Naive thymus-derived CD8-positive, alpha-beta T cell (primary cell): ENCODE data around the gene SORCS3. TPM values are rescaled to one million over a fixed set of nuclear protein-coding genes. Genes with fewer than 3 reads are reported as not detected.

Experiments
- ATAC-seq, 2 donors: fragments of 150-1000 bp; cut with Tn5 transposase in 1 of 2; sonication (Bioruptor Pico), chemical (Tn5 transposase) in 1 of 2; 1 replicate in 1 of 2; 2 replicates in 1 of 2; pipeline ENCODE4 v1.10.0; 2021; ENCODE audit warnings: mild to moderate bottlenecking in 2 of 2, moderate library complexity in 2 of 2
- POLR2A ChIA-PET: fragments of 350-600 bp; sonication (Branson Sonifier 250); formaldehyde crosslinking; loops from one replicate; lab custom pipeline; 2021; ENCODE audit warnings: antibody characterized with exemption; lab: Charles Lee
- DNase-seq, 10 donors: peaks; one replicate each; pipeline versions ENCODE4 v3.0.0 to v3.0.0-alpha.2; 2020 to 2022
- H3K27ac Mint-ChIP-seq, 10 donors: one replicate each; pipeline ENCODE4 v1.8.0; 2020 to 2022; ENCODE audit warnings: mild to moderate bottlenecking in 10 of 10, mixed read lengths in 10 of 10, moderate library complexity in 4 of 10, inconsistent platforms in 1 of 10
- H3K27me3 Mint-ChIP-seq, 5 donors: one replicate each; pipeline ENCODE4 v1.8.0; 2021 to 2022; ENCODE audit warnings: mixed read lengths in 5 of 5
- H3K36me3 Mint-ChIP-seq, 3 donors: one replicate each; pipeline ENCODE4 v1.8.0; 2020 to 2022; ENCODE audit warnings: mixed read lengths in 3 of 3, mild to moderate bottlenecking in 2 of 3, inconsistent platforms in 1 of 3
- H3K4me1 Mint-ChIP-seq, 4 donors: one replicate each; pipeline ENCODE4 v1.8.0; 2021 to 2022; ENCODE audit warnings: mixed read lengths in 4 of 4
- H3K4me3 Mint-ChIP-seq, 10 donors: one replicate each; pipeline ENCODE4 v1.8.0; 2020 to 2022; ENCODE audit warnings: mild to moderate bottlenecking in 10 of 10, mixed read lengths in 10 of 10, moderate library complexity in 6 of 10, inconsistent platforms in 1 of 10
- H3K9me3 Mint-ChIP-seq, 9 donors: one replicate each; pipeline ENCODE4 v1.8.0; 2020 to 2022; ENCODE audit warnings: mixed read lengths in 9 of 9, mild to moderate bottlenecking in 3 of 9, inconsistent platforms in 1 of 9, moderate library complexity in 1 of 9
- polyA plus RNA-seq, 3 donors: library from polyadenylated mRNA; unstranded; fragments of 300-500 nt; fragmentation: Illumina TruSeq; gene quantifications; one replicate each; pipeline ENCODE4 v1.2.3, GENCODE V29; 2021
- total RNA-seq, 8 experiments: library from RNA in 2 of 8; stranded (reverse) in 2 of 8; gene quantifications; one replicate each; pipeline ENCODE4 v1.2.3 and lab custom pipeline; 2021 to 2026

SORCS3 gene
- total and polyA plus RNA-seq, 5 experiments from 2014 or later: 0.15 to 0.19 TPM; not detected in 3

DNA sequence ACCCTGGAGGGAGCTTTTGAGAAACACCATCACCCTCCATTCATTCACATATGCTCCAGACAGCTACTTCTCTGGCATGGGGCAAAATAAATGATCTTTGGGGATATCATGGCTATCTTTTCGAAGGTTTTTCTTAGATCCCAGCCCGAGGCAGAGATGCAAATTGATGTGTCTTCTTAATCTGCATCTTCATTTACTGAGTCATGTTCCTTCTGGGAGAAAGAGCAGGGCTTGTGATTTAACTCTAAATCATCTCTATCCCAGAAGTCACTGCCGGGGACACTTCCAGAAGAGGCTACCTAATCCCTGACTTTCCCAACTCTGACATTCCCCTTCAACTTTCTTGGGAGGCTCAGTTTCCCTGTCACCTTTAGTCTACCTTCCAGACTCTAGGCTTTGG is 90.1 kb downstream of the SORCS3 start:
- POLR2A ChIA-PET: no interaction called here
- DNase-seq (no peak), ATAC-seq (no peak)
- H3K27me3 Mint-ChIP-seq: peaks cover 4 to 59% (median 14%) of the 10 kb centered on the region in 5 donors
- no peaks in the 10 kb centered on the region for H3K36me3 Mint-ChIP-seq
- H3K27ac Mint-ChIP-seq: no peak overlapping the region
- no peak overlapping the region for H3K4me3 Mint-ChIP-seq
- H3K4me1 Mint-ChIP-seq: no peaks in the 10 kb centered on the region
- H3K9me3 Mint-ChIP-seq: peaks cover 0 to 8% (median 0%) of the 10 kb centered on the region in 9 donors

DNA sequence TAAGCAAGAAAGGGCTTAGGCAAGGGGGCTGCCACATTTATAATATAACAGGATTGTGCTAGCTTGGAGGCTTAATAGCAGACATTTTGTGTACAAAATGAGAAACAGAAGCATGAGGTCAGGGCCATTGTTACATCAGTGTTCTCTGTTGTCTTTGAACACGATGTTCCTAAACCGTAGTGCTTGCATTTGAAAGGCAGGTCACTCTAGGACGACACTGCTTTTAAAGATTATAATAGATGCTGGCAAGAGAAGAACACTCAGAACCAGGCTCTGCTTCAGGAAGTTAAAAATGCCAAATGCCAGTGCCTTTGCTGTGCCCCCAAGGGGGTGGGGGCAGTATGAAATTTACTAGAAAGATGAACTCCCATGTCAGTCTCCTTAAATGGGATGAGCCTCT is 91.1 kb downstream of the SORCS3 start:
- ATAC-seq (no peak), DNase-seq (no peak)
- Mint-ChIP-seq H3K4me3 (no peak overlapping the region), H3K9me3 (peaks cover 0 to 4% (median 0%) of the 10 kb centered on the region in 9 donors), H3K27me3 (peaks cover 4 to 51% (median 14%) of the 10 kb centered on the region in 5 donors), H3K27ac (no peak overlapping the region), H3K4me1 (no peaks in the 10 kb centered on the region), H3K36me3 (no peaks in the 10 kb centered on the region)
- POLR2A ChIA-PET: no interaction called here

- no peak for ATAC-seq
- Mint-ChIP-seq H3K27ac (no peak overlapping the region), H3K27me3 (peaks cover under 1 to 35% (median 13%) of the 10 kb centered on the region in 5 donors), H3K9me3 (no peaks in the 10 kb centered on the region), H3K36me3 (no peaks in the 10 kb centered on the region), H3K4me1 (no peaks in the 10 kb centered on the region), H3K4me3 (no peak overlapping the region)
- POLR2A ChIA-PET: no interaction called here
- no peak for DNase-seq
Observed at GRCh38 chr10:104734433-104734832, 93.3 kb downstream of the SORCS3 start.

DNA sequence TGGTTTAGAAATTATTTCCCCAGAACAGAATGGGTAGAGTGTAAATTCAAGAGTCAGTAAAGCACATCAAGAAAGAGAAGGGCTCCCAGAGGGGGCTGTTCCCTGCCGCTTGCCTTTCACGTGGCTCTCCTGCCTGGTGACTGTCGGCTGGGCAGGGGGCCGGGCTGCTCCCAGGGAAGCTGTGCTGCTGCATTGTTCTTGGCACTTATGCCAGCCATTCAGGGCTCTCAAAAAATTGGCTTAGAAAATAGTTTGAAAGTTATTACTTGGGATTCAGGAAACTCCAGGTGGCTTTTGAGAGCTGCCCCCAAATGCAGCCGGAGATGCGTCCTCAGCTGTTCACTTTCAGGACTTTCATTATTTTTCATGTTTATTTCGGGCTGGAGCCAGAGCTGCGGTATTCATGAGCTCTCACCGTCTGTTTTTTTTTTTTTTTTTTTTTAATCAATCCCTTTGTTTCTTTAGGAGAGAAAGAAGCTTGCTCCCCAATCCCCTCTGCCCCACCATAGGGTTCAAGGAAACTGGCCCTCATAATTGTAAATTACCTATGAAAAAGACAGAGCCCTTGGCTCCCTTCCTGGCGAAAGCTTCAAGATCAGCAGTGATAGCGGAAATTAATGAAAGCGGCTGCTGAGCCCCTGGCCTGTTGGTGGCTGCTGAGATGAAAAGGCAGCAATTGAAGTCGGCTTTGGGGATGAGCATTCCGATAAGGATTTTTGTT is 94.1 kb downstream of the SORCS3 start:
- no peak for ATAC-seq
- Mint-ChIP-seq H3K4me3 (no peak overlapping the region), H3K27me3 (peaks cover 0 to 32% (median 13%) of the 10 kb centered on the region in 5 donors), H3K36me3 (no peaks in the 10 kb centered on the region), H3K27ac (no peak overlapping the region), H3K4me1 (no peaks in the 10 kb centered on the region), H3K9me3 (no peaks in the 10 kb centered on the region)
- DNase-seq: no peak
- POLR2A ChIA-PET: no interaction called here

DNA sequence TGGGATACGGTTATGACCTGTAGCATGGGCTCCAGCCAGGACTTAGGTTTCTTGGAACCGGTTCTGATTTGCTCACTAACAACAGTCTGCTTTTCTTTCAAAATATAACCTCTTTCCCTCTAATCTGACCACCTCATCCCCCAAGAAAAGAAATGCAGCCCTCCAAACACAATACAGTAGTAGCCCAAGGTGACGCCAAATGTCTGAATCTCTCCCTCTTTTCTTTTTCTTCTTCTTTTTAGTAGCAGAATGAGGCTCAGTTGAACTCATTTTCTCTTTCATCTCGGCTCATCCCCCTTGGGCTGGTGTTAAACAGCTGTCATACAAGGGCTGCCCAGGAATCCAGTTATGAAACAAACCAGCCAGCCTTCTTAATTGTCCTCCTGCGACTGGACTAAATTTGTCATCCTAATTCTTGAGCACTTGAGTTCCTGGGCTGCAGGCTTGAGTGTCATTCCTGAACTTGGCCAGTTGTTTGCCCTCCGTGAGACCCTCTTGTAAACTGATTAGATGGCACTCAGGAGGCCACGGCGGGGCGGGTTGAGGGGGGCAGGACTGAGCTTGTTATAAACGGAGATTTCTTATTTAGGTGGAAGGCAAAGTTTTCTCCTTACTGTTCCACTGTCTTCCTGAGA is 94.8 kb downstream of the SORCS3 start:
- H3K36me3 Mint-ChIP-seq: no peaks in the 10 kb centered on the region
- H3K4me3 Mint-ChIP-seq: no peak overlapping the region
- no peaks in the 10 kb centered on the region for H3K9me3 Mint-ChIP-seq
- DNase-seq (no peak), ATAC-seq (no peak)
- H3K27me3 Mint-ChIP-seq: peaks cover 0 to 32% (median 10%) of the 10 kb centered on the region in 5 donors
- POLR2A ChIA-PET: no interaction called here
- H3K4me1 Mint-ChIP-seq: no peaks in the 10 kb centered on the region
- peak overlapping the region in 1 of 10 donors; percentile 36 for H3K27ac Mint-ChIP-seq

GRCh38 chr10:104741127-104741526 is 100.0 kb downstream of the SORCS3 start:
- no peaks in the 10 kb centered on the region for H3K4me1 Mint-ChIP-seq

DNA sequence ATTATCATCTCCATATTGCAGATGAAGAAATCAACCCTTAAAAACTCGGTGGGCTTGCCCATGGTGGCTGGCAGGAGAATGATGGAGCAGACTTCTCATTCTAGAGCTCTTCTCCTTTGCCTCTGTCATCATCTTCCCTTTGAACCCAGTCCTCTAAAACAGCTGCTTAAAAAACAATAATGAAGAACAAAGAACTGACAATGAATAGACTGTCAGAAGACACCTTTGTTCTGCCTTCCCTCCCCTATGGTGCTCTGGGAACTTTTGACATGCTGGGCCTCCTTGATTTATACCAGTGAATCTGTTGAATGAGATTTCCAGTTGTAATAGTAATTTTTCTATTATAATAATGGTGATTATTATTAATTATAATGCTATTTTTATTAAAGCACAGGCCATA is 103.0 kb downstream of the SORCS3 start:
- H3K4me1 Mint-ChIP-seq: no peaks in the 10 kb centered on the region
- peaks cover 0 to 3% (median 0%) of the 10 kb centered on the region in 9 donors for H3K9me3 Mint-ChIP-seq
- peaks cover 3 to 37% (median 13%) of the 10 kb centered on the region in 5 donors for H3K27me3 Mint-ChIP-seq
- H3K36me3 Mint-ChIP-seq: no peaks in the 10 kb centered on the region
- DNase-seq (no peak), ATAC-seq (no peak)
- H3K4me3 Mint-ChIP-seq: no peak overlapping the region
- POLR2A ChIA-PET: no interaction called here
- no peak overlapping the region for H3K27ac Mint-ChIP-seq

More at GRCh38 chr10:104741127-104741526, 100.0 kb downstream of the SORCS3 start:
- POLR2A ChIA-PET: no interaction called here
- H3K27me3 Mint-ChIP-seq: peaks cover 1 to 29% (median 10%) of the 10 kb centered on the region in 5 donors
- no peaks in the 10 kb centered on the region for H3K9me3 Mint-ChIP-seq
- ATAC-seq (no peak), DNase-seq (no peak)
- H3K27ac Mint-ChIP-seq: no peak overlapping the region
- no peak overlapping the region for H3K4me3 Mint-ChIP-seq
- no peaks in the 10 kb centered on the region for H3K36me3 Mint-ChIP-seq

DNA sequence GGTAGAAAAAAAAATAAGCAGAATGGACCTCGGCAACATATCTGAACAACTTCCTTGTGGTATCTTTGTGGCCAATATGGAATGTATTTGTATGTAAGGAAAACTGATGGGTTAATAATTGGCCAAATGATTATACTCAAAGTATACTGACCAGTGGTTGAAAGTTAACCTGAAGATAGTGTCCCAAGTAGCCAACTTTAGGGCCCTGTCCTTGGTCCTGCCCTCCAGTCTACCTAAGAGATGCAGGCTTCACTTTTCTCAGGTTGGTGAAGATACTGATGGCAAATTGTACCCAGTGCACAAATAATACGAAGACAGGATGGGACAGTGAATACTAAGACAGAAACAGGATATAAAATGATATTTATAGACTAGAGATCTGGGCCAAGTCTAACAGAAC is 109.2 kb downstream of the SORCS3 start:
- ATAC-seq: no peak
- DNase-seq: no peak
- no peaks in the 10 kb centered on the region for H3K36me3 Mint-ChIP-seq
- peaks cover 2 to 12% (median 9%) of the 10 kb centered on the region in 5 donors for H3K27me3 Mint-ChIP-seq
- H3K4me1 Mint-ChIP-seq: no peaks in the 10 kb centered on the region
- H3K4me3 Mint-ChIP-seq: no peak overlapping the region
- POLR2A ChIA-PET: no interaction called here
- H3K27ac Mint-ChIP-seq: no peak overlapping the region
- peaks cover 0 to 3% (median 0%) of the 10 kb centered on the region in 9 donors for H3K9me3 Mint-ChIP-seq

GRCh38 chr10:104762793-104763192 is 121.7 kb downstream of the SORCS3 start:
- Mint-ChIP-seq H3K27ac (no peak overlapping the region), H3K4me1 (peaks cover 0 to 2% (median 0%) of the 10 kb centered on the region in 4 donors)
- ATAC-seq: no peak

DNA sequence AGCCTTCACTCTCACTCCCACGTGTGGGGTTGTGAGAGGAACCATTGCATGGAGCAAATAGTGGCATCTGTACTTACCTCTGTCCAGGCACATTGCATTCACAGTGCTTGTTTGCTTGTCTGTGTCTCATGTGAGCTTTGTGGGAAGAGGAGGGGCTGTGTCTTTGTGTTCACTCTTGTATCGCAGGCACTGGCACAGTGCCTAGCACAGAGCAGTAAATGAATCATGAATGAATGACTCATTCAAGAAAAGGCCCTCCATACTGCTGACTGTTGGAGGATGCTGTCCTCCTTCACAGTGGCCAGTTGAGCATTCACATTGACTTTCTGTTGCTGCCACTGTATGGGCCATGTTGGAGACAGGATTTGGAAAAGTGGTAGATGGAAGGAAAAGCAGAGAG is 125.3 kb downstream of the SORCS3 start:
- Mint-ChIP-seq H3K4me1 (peaks cover 0 to 2% (median 0%) of the 10 kb centered on the region in 4 donors), H3K9me3 (no peaks in the 10 kb centered on the region), H3K36me3 (no peaks in the 10 kb centered on the region), H3K27me3 (peaks cover 3 to 18% (median 14%) of the 10 kb centered on the region in 5 donors), H3K4me3 (no peak overlapping the region), H3K27ac (no peak overlapping the region)
- POLR2A ChIA-PET: no interaction called here
- ATAC-seq (no peak), DNase-seq (no peak)

More at GRCh38 chr10:104762793-104763192, 121.7 kb downstream of the SORCS3 start:
- POLR2A ChIA-PET: no interaction called here
- H3K4me3 Mint-ChIP-seq: no peak overlapping the region
- DNase-seq: no peak
- peaks cover 5 to 35% (median 10%) of the 10 kb centered on the region in 5 donors for H3K27me3 Mint-ChIP-seq
- no peaks in the 10 kb centered on the region for H3K9me3 Mint-ChIP-seq
- H3K36me3 Mint-ChIP-seq: no peaks in the 10 kb centered on the region

DNA sequence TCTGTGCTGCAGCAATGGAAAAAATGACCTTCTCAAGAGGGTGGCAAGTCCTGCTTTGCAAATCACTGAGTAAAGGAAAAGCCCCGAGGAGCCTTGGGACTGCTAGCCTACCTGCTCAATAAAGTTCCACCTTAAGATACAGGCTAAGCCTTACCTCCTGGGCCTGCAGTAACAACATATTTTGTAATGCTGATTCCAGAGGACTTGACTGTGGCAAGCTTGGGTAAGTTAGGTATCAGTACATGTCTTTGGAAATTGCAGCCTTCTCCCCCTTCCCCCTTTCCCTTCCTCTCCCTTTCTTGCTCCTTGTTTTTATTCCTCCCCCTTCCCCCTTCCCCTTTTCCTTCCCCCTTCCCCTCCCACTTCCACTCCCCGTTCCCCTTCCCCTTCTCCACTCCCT is 126.2 kb downstream of the SORCS3 start:
- ATAC-seq: no peak
- no peak overlapping the region for H3K4me3 Mint-ChIP-seq
- H3K4me1 Mint-ChIP-seq: peaks cover 0 to 2% (median 0%) of the 10 kb centered on the region in 4 donors
- H3K27ac Mint-ChIP-seq: no peak overlapping the region
- H3K27me3 Mint-ChIP-seq: peaks cover 3 to 20% (median 10%) of the 10 kb centered on the region in 5 donors
- no peaks in the 10 kb centered on the region for H3K36me3 Mint-ChIP-seq
- no peaks in the 10 kb centered on the region for H3K9me3 Mint-ChIP-seq
- no peak for DNase-seq
- POLR2A ChIA-PET: no interaction called here

DNA sequence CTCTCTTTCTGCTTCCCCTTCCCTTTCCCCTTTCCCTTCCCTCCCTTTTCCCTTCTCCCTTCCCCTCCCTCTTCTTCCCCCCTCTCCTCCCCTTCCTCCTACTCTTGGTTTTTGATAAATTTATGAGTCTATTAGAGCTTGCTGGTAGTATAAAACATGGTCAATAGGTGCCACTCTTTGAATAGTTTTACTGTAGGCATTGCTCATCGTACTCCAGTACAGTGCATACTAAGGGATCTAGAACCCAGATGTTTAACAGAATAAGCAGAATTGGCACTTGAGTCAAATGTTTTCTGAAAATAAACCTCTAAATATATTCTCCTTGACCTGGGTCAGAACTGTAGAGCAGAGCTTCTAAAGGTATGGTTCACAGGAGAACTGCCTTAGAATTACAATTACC is 126.7 kb downstream of the SORCS3 start:
- POLR2A ChIA-PET: no interaction called here
- Mint-ChIP-seq H3K4me1 (peaks cover 0 to 2% (median 0%) of the 10 kb centered on the region in 4 donors), H3K9me3 (no peaks in the 10 kb centered on the region), H3K27me3 (peaks cover 3 to 25% (median 10%) of the 10 kb centered on the region in 5 donors), H3K36me3 (no peaks in the 10 kb centered on the region), H3K4me3 (no peak overlapping the region), H3K27ac (no peak overlapping the region)
- no peak for ATAC-seq
- no peak for DNase-seq

DNA sequence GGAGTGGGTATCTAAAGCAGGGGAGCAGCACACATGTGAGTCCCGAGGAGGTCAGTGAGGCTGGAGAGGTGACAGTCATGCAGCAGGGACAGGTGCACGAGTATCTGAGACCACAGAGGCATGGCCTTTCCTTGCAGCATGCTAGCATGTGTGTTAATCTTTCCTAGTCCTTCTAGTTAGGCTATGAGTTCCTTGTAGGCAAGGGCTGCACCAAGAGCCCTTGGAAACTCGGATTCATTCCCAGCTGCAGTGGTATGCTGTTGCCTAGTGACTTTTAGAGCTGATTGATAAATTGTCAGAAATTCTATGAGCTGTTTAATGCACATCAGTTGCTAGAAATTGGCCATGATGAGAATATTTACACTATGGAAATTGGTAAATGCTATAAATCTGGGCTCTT is 132.0 kb downstream of the SORCS3 start:
- H3K27ac Mint-ChIP-seq: no peak overlapping the region
- no peak for DNase-seq
- H3K27me3 Mint-ChIP-seq: peaks cover 3 to 29% (median 18%) of the 10 kb centered on the region in 5 donors
- POLR2A ChIA-PET: no interaction called here
- ATAC-seq: no peak
- H3K9me3 Mint-ChIP-seq: no peaks in the 10 kb centered on the region
- no peaks in the 10 kb centered on the region for H3K36me3 Mint-ChIP-seq
- no peak overlapping the region for H3K4me3 Mint-ChIP-seq
- H3K4me1 Mint-ChIP-seq: no peaks in the 10 kb centered on the region
